Stimulated activated CD8-positive, alpha-beta memory T cell treated with anti-CD3 and anti-CD28 coated beads, Interleukin-4, amount 100 ng/mL, for 4 hours (primary cell): ENCODE measurements around the gene NSMF.

Experiments
- DNase-seq, 2 donors: peaks; one replicate each; pipeline ENCODE4 v3.0.0-alpha.2; 2020; ENCODE audit warnings: low read depth in 2 of 2, low spot score in 1 of 2

NSMF gene

DNA sequence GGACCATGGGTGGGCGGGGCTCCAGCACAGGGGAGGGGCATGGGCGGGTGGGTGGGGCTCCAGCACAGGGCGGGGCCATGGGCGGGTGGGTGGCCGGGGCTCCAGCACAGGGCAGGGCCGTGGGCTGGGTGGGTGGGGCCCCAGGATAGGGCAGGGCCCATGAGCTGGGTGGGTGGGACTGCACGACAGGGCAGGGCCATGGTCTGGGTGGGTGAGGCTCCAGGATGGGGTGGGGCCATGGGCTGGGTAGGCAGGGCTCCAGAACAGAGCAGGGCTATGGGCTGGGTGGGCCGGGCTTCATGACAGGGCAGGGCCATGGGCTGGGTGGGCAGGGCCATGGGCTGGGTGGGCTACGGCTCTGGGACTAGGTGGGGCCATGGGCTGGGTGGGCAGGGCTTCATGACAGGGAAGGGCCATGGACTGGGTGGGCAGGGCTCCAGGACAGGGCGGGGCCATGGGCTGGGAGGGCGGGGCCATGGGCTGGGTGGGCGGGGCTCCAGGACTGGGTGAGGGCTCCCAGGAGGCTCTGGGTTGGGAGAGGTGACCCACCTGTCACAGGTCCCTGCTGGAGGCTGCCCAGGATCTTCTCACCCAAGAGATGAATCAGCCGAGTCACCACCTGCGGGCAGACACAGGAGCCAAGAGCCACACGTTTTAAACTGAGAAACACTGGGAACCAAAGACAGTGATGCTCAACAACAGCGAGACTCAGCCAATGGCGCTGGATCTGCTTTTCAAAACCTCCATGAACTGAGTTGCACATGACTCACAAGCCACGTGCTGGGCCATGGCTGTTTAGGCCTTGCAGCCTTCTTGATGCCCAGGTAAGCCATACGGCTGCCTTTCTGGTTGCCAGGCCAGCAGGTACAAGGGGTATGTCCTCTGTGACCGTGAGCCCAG, 33.6 kb upstream of the NSMF start:
- DNase-seq, result no peak

- no peak for DNase-seq
Measured at GRCh38 chr9:137491735-137492432, 32.8 kb upstream of the NSMF start.

DNA sequence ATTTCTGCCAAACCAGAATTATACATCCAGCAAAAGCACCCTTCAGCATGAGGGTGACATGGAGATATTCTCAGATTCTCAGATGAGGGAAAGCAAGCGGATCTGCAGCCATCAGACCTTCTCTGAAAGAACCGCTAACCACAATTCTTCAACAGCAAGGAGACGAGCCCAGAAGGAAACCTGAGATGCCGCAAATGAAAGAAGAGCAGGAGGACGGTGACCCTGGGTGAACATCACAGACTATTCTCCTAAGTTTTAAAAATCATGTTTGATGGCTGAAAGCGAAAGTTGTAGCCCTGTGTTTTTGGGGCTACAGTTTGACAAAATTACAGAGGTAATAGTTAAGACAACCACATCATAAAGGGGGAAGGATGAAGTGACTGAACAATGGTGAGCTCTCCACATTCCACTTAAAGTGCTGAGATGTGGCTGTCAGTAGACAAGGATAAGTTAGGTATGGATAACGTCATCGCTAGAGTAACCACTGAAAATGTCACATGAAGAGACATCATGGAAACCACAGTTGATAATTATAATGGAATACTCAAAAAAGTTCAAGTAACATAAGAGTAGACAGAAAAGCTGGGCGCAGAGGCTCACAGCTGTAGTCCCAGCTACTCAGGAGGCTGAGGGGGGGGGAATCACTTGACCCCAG, 31.5 kb upstream of the NSMF start:
- DNase-seq, result no peak

DNA sequence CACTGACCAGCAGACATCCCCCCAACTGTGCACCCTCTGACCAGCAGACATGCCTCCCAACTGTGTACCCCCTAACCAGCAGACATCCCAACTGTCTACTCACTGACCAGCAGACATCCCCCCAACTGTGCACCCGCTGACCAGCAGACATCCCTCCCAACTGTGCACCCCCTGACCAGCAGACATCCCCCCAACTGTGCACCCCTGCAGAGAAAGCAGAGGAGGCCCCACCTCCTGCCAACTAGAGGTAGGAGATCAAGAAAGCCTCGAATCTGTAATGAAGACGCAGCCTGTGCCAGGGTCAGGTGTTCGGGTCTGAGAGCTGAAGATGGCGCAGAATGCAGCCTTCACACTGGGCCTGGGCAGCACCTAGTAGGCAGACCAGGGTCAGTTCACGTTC, 29.8 kb upstream of the NSMF start:
- DNase-seq, result no peak

GRCh38 chr9:137488327-137488653, 29.2 kb upstream of the NSMF start:
- DNase-seq, result no peak

DNA sequence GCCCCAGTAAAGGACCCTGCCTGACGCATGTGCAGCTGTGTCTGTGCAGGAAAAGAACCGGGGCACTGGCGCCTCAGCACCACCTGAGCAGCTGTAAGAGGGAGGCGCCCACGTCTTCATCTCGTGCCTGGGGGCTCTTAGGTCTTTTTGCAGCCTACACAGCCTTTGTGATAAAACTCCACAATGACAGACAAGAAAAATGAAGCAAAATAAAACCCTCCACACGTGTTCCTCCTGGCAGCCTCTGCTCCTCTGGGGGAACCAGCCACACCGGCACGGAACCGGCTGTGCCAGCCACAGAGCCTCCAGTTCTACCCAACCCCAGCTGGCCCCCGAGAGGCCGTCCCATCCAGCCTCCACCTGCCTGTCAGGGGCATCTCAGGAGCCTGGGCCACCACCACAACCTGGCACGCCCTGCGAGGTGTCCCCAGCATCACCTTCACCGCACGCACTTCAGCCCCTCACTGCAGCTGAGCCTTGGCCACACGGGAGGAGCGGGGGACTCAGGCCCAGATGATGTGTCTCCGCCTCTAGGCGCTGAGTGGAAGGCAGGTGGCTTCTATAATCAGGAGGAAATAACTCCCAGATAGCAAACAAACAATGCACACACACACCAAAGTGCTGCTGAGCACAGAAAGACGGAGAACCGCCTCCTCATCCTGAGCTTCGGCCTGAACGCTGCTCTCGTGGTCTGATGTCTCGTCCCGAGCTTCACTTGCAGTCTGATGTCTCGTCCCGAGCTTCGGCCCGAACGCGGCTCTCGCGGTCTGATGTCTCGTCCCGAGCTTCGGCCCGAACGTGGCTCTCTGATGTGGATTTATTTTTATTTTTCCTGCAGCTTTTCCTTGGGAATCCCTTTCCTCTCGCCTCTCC, 28.6 kb upstream of the NSMF start:
- DNase-seq, result no peak

- DNase-seq, result no peak
Measured at GRCh38 chr9:137486545-137487453, 27.7 kb upstream of the NSMF start.

GRCh38 chr9:137486141-137486490, 27.0 kb upstream of the NSMF start:
- DNase-seq, result no peak

- DNase-seq, result no peak
Measured at GRCh38 chr9:137485343-137486140, 26.4 kb upstream of the NSMF start.

- DNase-seq, result no peak
Measured at GRCh38 chr9:137484551-137485315, 25.6 kb upstream of the NSMF start.

DNA sequence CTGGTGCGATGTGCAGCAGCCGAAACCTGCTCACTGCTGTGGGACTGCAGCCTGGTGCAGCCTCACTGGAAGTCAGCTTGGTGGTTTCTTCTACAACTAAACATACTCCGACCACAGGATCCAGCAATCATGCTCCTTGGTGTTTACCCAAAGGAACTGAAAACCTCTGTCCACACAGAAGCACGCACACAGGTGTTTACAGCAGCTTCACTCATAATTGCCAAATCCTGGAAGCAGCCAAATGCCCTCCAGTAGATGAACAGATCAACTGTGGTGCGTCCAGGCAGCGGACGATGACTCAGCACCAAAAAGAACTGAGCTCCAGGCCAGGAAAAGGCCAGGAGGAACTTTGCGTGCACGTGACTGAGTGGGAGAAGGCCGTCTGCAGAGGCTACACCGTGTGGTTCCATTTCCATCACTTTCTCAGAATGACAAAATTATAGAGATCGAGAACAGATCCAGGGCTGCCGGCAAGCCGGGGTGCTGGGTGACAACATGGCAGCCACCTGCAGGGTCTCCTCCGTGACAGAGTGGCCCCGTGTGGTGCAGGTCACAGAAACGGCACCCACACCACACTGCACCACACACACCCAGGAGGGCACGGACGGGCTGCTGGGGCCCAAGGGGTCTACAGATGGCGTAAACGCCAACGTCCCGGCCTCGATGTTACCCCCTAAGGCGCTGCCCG, 23.1 kb upstream of the NSMF start:
- DNase-seq, result no peak

GRCh38 chr9:137480686-137481683, 21.9 kb upstream of the NSMF start:
- DNase-seq, result no peak

GRCh38 chr9:137479892-137480685, 21.0 kb upstream of the NSMF start:
- DNase-seq, result no peak

DNA sequence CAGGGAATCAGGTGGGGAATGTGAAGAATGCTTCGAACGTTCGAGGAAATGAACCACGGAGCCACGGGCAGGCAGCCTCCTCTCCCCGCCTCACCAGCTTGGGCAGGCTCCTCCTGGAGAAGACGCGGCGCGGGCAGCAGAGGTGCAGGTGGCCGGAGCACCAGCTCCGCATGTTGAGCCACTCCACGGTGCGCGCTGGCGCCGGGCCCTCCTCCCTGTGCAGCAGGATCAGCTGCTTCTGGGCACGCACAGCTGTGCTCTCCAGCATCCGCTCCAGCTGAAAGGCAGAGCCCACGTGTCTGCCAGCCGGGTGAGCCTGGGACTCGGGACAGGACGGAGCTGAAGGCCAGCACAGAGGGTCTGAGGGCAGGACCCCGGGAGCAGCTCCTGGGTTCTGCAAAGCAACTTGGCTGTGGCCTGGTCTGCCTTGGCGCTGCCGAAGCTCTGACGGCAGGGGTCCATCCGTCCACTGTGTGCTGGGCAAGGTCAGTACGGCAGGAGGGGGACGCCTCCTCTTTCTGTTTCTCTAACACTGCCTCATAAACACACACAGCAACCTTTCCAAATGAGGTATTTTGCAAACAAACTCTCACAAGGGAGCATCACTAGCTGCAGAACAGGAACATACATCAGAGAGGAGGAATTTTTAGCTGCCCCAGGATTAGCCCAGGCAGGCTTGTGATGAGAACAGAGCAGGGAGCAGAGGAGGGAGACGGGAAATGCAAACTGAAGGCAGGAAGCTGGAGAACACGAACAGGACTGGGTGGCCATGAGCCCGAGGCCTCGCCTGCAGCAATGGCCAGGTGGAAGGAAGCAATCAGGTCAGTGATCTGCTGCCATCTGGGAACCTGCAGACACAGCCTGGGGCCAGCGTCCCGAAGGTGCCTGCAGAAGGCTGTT, 20.1 kb upstream of the NSMF start:
- DNase-seq, result no peak

GRCh38 chr9:137478613-137478961, 19.5 kb upstream of the NSMF start:
- DNase-seq, result no peak
